Vagina (tissue), 2 donors: ENCODE measurements around the gene ZNF282.

Experiments
- POLR2AphosphoS5 ChIP-seq, 2 donors: sonication (generic); formaldehyde crosslinking; IDR thresholded peaks; one replicate each; pipeline ENCODE4 v1.9.0; 2017; ENCODE audit warnings: antibody characterized with exemption in 2 of 2, mild to moderate bottlenecking in 2 of 2, low read depth in 1 of 2; ENCODE audit not compliant: insufficient read depth in 1 of 2
- TF ChIP-seq, protein P1 (sequence below), 3 experiments: fragments of 450-650 bp in 2 of 3; fragments of 200-600 bp in 1 of 3; sonication (generic) in 1 of 3; IDR thresholded peaks; one replicate each; pipeline ENCODE4 v1.5.1; 2017 to 2019; ENCODE audit warnings: antibody characterized with exemption in 3 of 3, mild to moderate bottlenecking in 2 of 3, moderate library complexity in 2 of 3

DNA sequence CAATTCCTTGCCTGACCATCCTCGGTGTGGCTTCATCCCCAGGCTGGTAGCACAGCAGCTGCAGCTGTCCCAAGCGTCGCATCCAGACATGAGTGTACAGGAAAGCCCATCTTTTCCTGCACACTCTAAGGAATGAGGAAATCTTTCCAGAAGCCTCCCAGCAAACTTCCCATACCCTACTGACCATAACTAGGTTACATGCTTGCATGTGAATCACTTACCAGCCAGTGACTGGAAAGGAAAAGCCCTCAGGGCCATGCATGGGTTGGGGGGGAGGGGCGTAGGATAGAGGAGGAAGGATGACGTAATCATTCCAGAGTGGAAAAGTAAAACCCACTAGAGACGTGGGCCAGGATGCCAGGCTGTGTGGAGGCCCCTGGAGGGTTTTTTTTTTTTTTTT, 25.2 kb downstream of the ZNF282 start:
- TF ChIP-seq, protein P1, sequence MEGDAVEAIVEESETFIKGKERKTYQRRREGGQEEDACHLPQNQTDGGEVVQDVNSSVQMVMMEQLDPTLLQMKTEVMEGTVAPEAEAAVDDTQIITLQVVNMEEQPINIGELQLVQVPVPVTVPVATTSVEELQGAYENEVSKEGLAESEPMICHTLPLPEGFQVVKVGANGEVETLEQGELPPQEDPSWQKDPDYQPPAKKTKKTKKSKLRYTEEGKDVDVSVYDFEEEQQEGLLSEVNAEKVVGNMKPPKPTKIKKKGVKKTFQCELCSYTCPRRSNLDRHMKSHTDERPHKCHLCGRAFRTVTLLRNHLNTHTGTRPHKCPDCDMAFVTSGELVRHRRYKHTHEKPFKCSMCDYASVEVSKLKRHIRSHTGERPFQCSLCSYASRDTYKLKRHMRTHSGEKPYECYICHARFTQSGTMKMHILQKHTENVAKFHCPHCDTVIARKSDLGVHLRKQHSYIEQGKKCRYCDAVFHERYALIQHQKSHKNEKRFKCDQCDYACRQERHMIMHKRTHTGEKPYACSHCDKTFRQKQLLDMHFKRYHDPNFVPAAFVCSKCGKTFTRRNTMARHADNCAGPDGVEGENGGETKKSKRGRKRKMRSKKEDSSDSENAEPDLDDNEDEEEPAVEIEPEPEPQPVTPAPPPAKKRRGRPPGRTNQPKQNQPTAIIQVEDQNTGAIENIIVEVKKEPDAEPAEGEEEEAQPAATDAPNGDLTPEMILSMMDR (IDR thresholded peaks at IDR 0.05), result no peak
- no peak for TF ChIP-seq POLR2AphosphoS5 (IDR thresholded peaks at IDR 0.05; ENCODE audit: insufficient read depth in 1 of 2, low read depth in 1 of 2)
